Tibial nerve (tissue), 4 donors: Measurements from ENCODE around the gene NBL1. TPM values are rescaled to one million over a fixed set of nuclear protein-coding genes. Genes with fewer than 3 reads are reported as not detected.
A peak's percentile ranks its signal among the peaks of the same experiment; 100 is the strongest.

ENCODE experiments used
- DNase-seq, 2 donors: peaks; one replicate each; pipeline ENCODE4 v3.0.0-alpha.2; 2019; ENCODE audit warnings: low spot score in 2 of 2
- H3K27ac ChIP-seq, 4 donors: fragments of 200-600 bp; sonication (generic) in 3 of 4; one replicate each; pipeline ENCODE4 v1.5.1; 2017 to 2019; ENCODE audit warnings: mild to moderate bottlenecking in 1 of 4
- H3K27me3 ChIP-seq, 2 donors: fragments of 200-600 bp; sonication (generic) in 1 of 2; one replicate each; pipeline versions ENCODE4 v1.5.1 to v1.6.0; 2017 to 2019
- H3K36me3 ChIP-seq, 3 donors: fragments of 200-600 bp; sonication (generic); one replicate each; pipeline ENCODE4 v1.5.1; 2018 to 2019
- H3K4me1 ChIP-seq, 4 donors: fragments of 200-600 bp; sonication (generic) in 3 of 4; one replicate each; pipeline ENCODE4 v1.5.1; 2017 to 2019
- H3K4me3 ChIP-seq, 4 donors: fragments of 200-600 bp; sonication (generic) in 3 of 4; one replicate each; pipeline ENCODE4 v1.5.1; 2017 to 2019; ENCODE audit warnings: mild to moderate bottlenecking in 1 of 4, moderate library complexity in 1 of 4
- H3K9me3 ChIP-seq, 4 donors: fragments of 200-600 bp; sonication (generic) in 3 of 4; one replicate each; pipeline ENCODE4 v1.5.1; 2017 to 2019
- CTCF ChIP-seq, 5 experiments: fragments of 200-600 bp in 3 of 5; fragments of 450-650 bp in 2 of 5; sonication (generic) in 3 of 5; IDR thresholded peaks; one replicate each; pipeline ENCODE4 v1.5.1; 2016 to 2019; ENCODE audit warnings: antibody characterized with exemption in 5 of 5, mild to moderate bottlenecking in 3 of 5, moderate library complexity in 2 of 5
- EP300 ChIP-seq, 2 donors: sonication (generic); formaldehyde crosslinking; IDR thresholded peaks; one replicate each; pipeline ENCODE4 v1.6.1; 2017; ENCODE audit warnings: antibody characterized with exemption in 2 of 2, mild to moderate bottlenecking in 1 of 2
- POLR2A ChIP-seq, 2 donors: fragments of 450-650 bp; IDR thresholded peaks; one replicate each; pipeline ENCODE4 v1.6.1; 2017; ENCODE audit warnings: antibody characterized with exemption in 2 of 2, mild to moderate bottlenecking in 2 of 2, moderate library complexity in 2 of 2
- WGBS, 2 donors: methylation state at CpG; one replicate each; pipeline ENCODE4 v1.1.5; 2018; 5-methylcytosine and 5-hydroxymethylcytosine counted together
- total RNA-seq, 4 donors: library from RNA; depleted of rRNA; stranded (reverse); fragments of >200 nt; gene quantifications; one replicate each; pipeline ENCODE4 v1.1.0, GENCODE V29; 2016

Gene NBL1
- total RNA-seq, 4 donors from 2014 or later = 71.9 to 157 (median 92.0) TPM

- TF ChIP-seq EP300 (IDR thresholded peaks at IDR 0.05) = no peak
- no peak for TF ChIP-seq POLR2A (IDR thresholded peaks at IDR 0.05)
- no peak for TF ChIP-seq CTCF (IDR thresholded peaks at IDR 0.05)
- H3K4me1 ChIP-seq = peaks cover 0 to 41% (median 18%) of the 10 kb centered on the region in 4 donors
- H3K9me3 ChIP-seq = no peaks in the 10 kb centered on the region
- no peak overlapping the region for H3K27ac ChIP-seq
- H3K36me3 ChIP-seq = peaks cover 0 to 30% (median 0%) of the 10 kb centered on the region in 3 donors
- 70 to 79% methylated on average over 2 of the region's 2 CpGs for WGBS, 2 donors
- H3K4me3 ChIP-seq = no peak overlapping the region
- no peak for DNase-seq
- no peaks in the 10 kb centered on the region for H3K27me3 ChIP-seq
Observed at GRCh38 chr1:19616489-19616888, 27.6 kb upstream of the NBL1 start.

- DNase-seq = no peak
- H3K4me1 ChIP-seq = peaks cover 0 to 49% (median 18%) of the 10 kb centered on the region in 4 donors
- H3K9me3 ChIP-seq = no peaks in the 10 kb centered on the region
- no peak overlapping the region for H3K4me3 ChIP-seq
- H3K27me3 ChIP-seq = no peaks in the 10 kb centered on the region
- H3K36me3 ChIP-seq = peaks cover 0 to 30% (median 0%) of the 10 kb centered on the region in 3 donors
- TF ChIP-seq POLR2A (IDR thresholded peaks at IDR 0.05) (no peak), CTCF (IDR thresholded peaks at IDR 0.05) (no peak), EP300 (IDR thresholded peaks at IDR 0.05) (no peak)
- 67 to 78% methylated on average over 3 of the region's 3 CpGs for WGBS, 2 donors
- H3K27ac ChIP-seq = no peak overlapping the region
Observed at GRCh38 chr1:19617376-19617775, 26.7 kb upstream of the NBL1 start.

- peaks cover 0 to 49% (median 18%) of the 10 kb centered on the region in 4 donors for H3K4me1 ChIP-seq
- no peak overlapping the region for H3K27ac ChIP-seq
- 97 to 98% methylated on average over 3 of the region's 3 CpGs for WGBS, 2 donors
Observed at GRCh38 chr1:19618428-19618827, 25.7 kb upstream of the NBL1 start.

GRCh38 chr1:19619697-19620384 lies 24.3 kb upstream of the NBL1 start:
- H3K36me3 ChIP-seq = peaks cover 0 to 36% (median 6%) of the 10 kb centered on the region in 3 donors
- H3K27me3 ChIP-seq = no peaks in the 10 kb centered on the region
- H3K4me3 ChIP-seq = no peak overlapping the region
- peaks cover 0 to 45% (median 17%) of the 10 kb centered on the region in 4 donors for H3K4me1 ChIP-seq
- H3K9me3 ChIP-seq = no peaks in the 10 kb centered on the region
- 41 to 43% methylated on average over 3 of the region's 3 CpGs for WGBS, 2 donors
- TF ChIP-seq POLR2A (IDR thresholded peaks at IDR 0.05) (no peak), EP300 (IDR thresholded peaks at IDR 0.05) (no peak), CTCF (IDR thresholded peaks at IDR 0.05) (no peak)
- no peak for DNase-seq
- H3K27ac ChIP-seq = no peak overlapping the region

More at GRCh38 chr1:19618428-19618827, 25.7 kb upstream of the NBL1 start:
- no peak for DNase-seq
- TF ChIP-seq EP300 (IDR thresholded peaks at IDR 0.05) = no peak
- no peak for TF ChIP-seq CTCF (IDR thresholded peaks at IDR 0.05)
- TF ChIP-seq POLR2A (IDR thresholded peaks at IDR 0.05) = no peak
- Histone ChIP-seq H3K4me3 (no peak overlapping the region), H3K27me3 (no peaks in the 10 kb centered on the region), H3K36me3 (peaks cover 0 to 28% (median 0%) of the 10 kb centered on the region in 3 donors), H3K9me3 (no peaks in the 10 kb centered on the region)

GRCh38 chr1:19620786-19621185 lies 23.3 kb upstream of the NBL1 start:
- no peak for DNase-seq
- peaks cover 0 to 40% (median 6%) of the 10 kb centered on the region in 3 donors for H3K36me3 ChIP-seq
- no peaks in the 10 kb centered on the region for H3K9me3 ChIP-seq
- TF ChIP-seq EP300 (IDR thresholded peaks at IDR 0.05) (peak in 1 of 2 donors; percentile 19), POLR2A (IDR thresholded peaks at IDR 0.05) (no peak)
- H3K27ac ChIP-seq = peak overlapping the region in 2 of 4 donors; percentile 26 to 40
- H3K4me3 ChIP-seq = no peak overlapping the region
- no peaks in the 10 kb centered on the region for H3K27me3 ChIP-seq
- peaks cover 0 to 38% (median 16%) of the 10 kb centered on the region in 4 donors for H3K4me1 ChIP-seq
- WGBS, 2 donors = 44 to 56% methylated on average over 3 of the region's 3 CpGs
